ENCODE results near the gene CELSR1. TPM values are rescaled to one million over a fixed set of nuclear protein-coding genes. Genes with fewer than 3 reads are reported as not detected.

CELSR1 gene
- total RNA-seq, 1 experiment from 2014 or later: 30.7 TPM

- no peaks in the 10 kb centered on the region for H3K36me3 ChIP-seq (ENCODE audit: control insufficient read depth, insufficient read depth, low read length)
- DNase-seq (ENCODE audit: low read depth, low spot score) (no peak), ATAC-seq (no peak)
- ChIA-PET CTCF (no interaction called here), POLR2A (no interaction called here)
- H3K27ac ChIP-seq (ENCODE audit: low read length): no peak overlapping the region
- H3K4me1 ChIP-seq (ENCODE audit: control insufficient read depth, insufficient read depth, low read length): no peaks in the 10 kb centered on the region
- no peaks in the 10 kb centered on the region for H3K27me3 ChIP-seq (ENCODE audit: control insufficient read depth, insufficient read depth, low read length)
- no peaks in the 10 kb centered on the region for H3K9me3 ChIP-seq (ENCODE audit: control insufficient read depth, insufficient read depth, low read depth, low read length)
- no peak for TF ChIP-seq POLR2AphosphoS5 (IDR thresholded peaks at IDR 0.05; ENCODE audit: low read depth, low read length)
- TF ChIP-seq CTCF (IDR thresholded peaks at IDR 0.05): no peak
- no peak for TF ChIP-seq REST (IDR thresholded peaks at IDR 0.05; ENCODE audit: insufficient read depth in 1 of 2, low read depth in 2 of 2, low read length in 1 of 2)
- no peak for TF ChIP-seq TCF7L2 (IDR thresholded peaks at IDR 0.05; ENCODE audit: low read depth, low read length)
- TF ChIP-seq SIN3A (IDR thresholded peaks at IDR 0.05; ENCODE audit: borderline replicate concordance, insufficient read depth, low read depth, low read length): no peak
- no TSS peak for BruUV-seq (replicated peaks)
- intact Hi-C loops (cut with micrococcal nuclease; ENCODE audit: unreplicated experiment) (no loop called here), in situ Hi-C loops (cut with HindIII; ENCODE audit: low pct_unique_long_range_greater_than_20kb, low sequenced_read_pairs) (no loop called here)
- no peak overlapping the region for H3K4me3 ChIP-seq (ENCODE audit: low read depth in 2 of 2, low read length in 2 of 2)
These were observed 108.7 kb downstream of the CELSR1 start for GRCh38 chr22:46428602-46429324.

- CTCF ChIA-PET: no interaction called here
- DNase-seq (ENCODE audit: low read depth, low spot score): no peak
- H3K27me3 ChIP-seq (ENCODE audit: control insufficient read depth, insufficient read depth, low read length): no peaks in the 10 kb centered on the region
- ATAC-seq: no peak
- POLR2A ChIA-PET: no interaction called here
- no peak overlapping the region for H3K27ac ChIP-seq (ENCODE audit: low read length)
- no TSS peak for BruUV-seq (replicated peaks)
- no peaks in the 10 kb centered on the region for H3K36me3 ChIP-seq (ENCODE audit: control insufficient read depth, insufficient read depth, low read length)
- in situ Hi-C loops (cut with HindIII; ENCODE audit: low pct_unique_long_range_greater_than_20kb, low sequenced_read_pairs) (no loop called here), intact Hi-C loops (cut with micrococcal nuclease; ENCODE audit: unreplicated experiment) (no loop called here)
- TF ChIP-seq SIN3A (IDR thresholded peaks at IDR 0.05; ENCODE audit: borderline replicate concordance, insufficient read depth, low read depth, low read length): no peak
- TF ChIP-seq CTCF (IDR thresholded peaks at IDR 0.05): no peak
- no peak for TF ChIP-seq REST (IDR thresholded peaks at IDR 0.05; ENCODE audit: insufficient read depth in 1 of 2, low read depth in 2 of 2, low read length in 1 of 2)
- TF ChIP-seq POLR2AphosphoS5 (IDR thresholded peaks at IDR 0.05; ENCODE audit: low read depth, low read length): no peak
- TF ChIP-seq TCF7L2 (IDR thresholded peaks at IDR 0.05; ENCODE audit: low read depth, low read length): no peak
- no peaks in the 10 kb centered on the region for H3K9me3 ChIP-seq (ENCODE audit: control insufficient read depth, insufficient read depth, low read depth, low read length)
- no peak overlapping the region for H3K4me3 ChIP-seq (ENCODE audit: low read depth in 2 of 2, low read length in 2 of 2)
- no peaks in the 10 kb centered on the region for H3K4me1 ChIP-seq (ENCODE audit: control insufficient read depth, insufficient read depth, low read length)
These were observed 109.2 kb downstream of the CELSR1 start for GRCh38 chr22:46428171-46428570.
